ENCODE results near the gene MTX3. TPM values are rescaled to one million over a fixed set of nuclear protein-coding genes. Genes with fewer than 3 reads are reported as not detected.
A peak's percentile ranks its signal among the peaks of the same experiment; 100 is the strongest.

Gene MTX3
- total RNA-seq, 1 donor from 2014 or later, result 21.8 TPM

- no peak for DNase-seq
- H3K4me3 Mint-ChIP-seq (ENCODE audit: unreplicated experiment), result no peak overlapping the region
- no peaks in the 10 kb centered on the region for H3K9me3 Mint-ChIP-seq (ENCODE audit: unreplicated experiment)
- no peak overlapping the region for H3K27ac Mint-ChIP-seq (ENCODE audit: unreplicated experiment)
- H3K27me3 Mint-ChIP-seq (ENCODE audit: unreplicated experiment), result peaks cover 5% of the 10 kb centered on the region
- H3K36me3 Mint-ChIP-seq (ENCODE audit: unreplicated experiment), result no peaks in the 10 kb centered on the region
- TF ChIP-seq CTCF (IDR thresholded peaks at IDR 0.05; ENCODE audit: partially characterized antibody, unreplicated experiment), result no peak
- no peaks in the 10 kb centered on the region for H3K4me1 Mint-ChIP-seq (ENCODE audit: low read depth, unreplicated experiment)
These were observed 34.0 kb upstream of the MTX3 start for GRCh38 chr5:80025069-80025468.

GRCh38 chr5:80010754-80011392, 19.8 kb upstream of the MTX3 start:
- Mint-ChIP-seq H3K27ac (ENCODE audit: unreplicated experiment) (peak overlapping the region; percentile 70), H3K4me1 (ENCODE audit: low read depth, unreplicated experiment) (no peaks in the 10 kb centered on the region), H3K27me3 (ENCODE audit: unreplicated experiment) (peaks cover 3% of the 10 kb centered on the region), H3K9me3 (ENCODE audit: unreplicated experiment) (peaks cover 5% of the 10 kb centered on the region), H3K4me3 (ENCODE audit: unreplicated experiment) (no peak overlapping the region), H3K36me3 (ENCODE audit: unreplicated experiment) (peaks cover 36% of the 10 kb centered on the region)
- no peak for DNase-seq
- no peak for TF ChIP-seq CTCF (IDR thresholded peaks at IDR 0.05; ENCODE audit: partially characterized antibody, unreplicated experiment)

- no peak for DNase-seq
- TF ChIP-seq CTCF (IDR thresholded peaks at IDR 0.05; ENCODE audit: partially characterized antibody, unreplicated experiment), result no peak
- Mint-ChIP-seq H3K36me3 (ENCODE audit: unreplicated experiment) (peaks cover 30% of the 10 kb centered on the region), H3K27ac (ENCODE audit: unreplicated experiment) (no peak overlapping the region), H3K4me1 (ENCODE audit: low read depth, unreplicated experiment) (no peaks in the 10 kb centered on the region), H3K9me3 (ENCODE audit: unreplicated experiment) (peaks cover 5% of the 10 kb centered on the region), H3K27me3 (ENCODE audit: unreplicated experiment) (peaks cover 3% of the 10 kb centered on the region), H3K4me3 (ENCODE audit: unreplicated experiment) (no peak overlapping the region)
These were observed 18.1 kb upstream of the MTX3 start for GRCh38 chr5:80008995-80009765.

- Mint-ChIP-seq H3K9me3 (ENCODE audit: unreplicated experiment) (no peaks in the 10 kb centered on the region), H3K36me3 (ENCODE audit: unreplicated experiment) (peaks cover 11% of the 10 kb centered on the region), H3K4me1 (ENCODE audit: low read depth, unreplicated experiment) (peaks cover 2% of the 10 kb centered on the region), H3K27me3 (ENCODE audit: unreplicated experiment) (no peaks in the 10 kb centered on the region), H3K27ac (ENCODE audit: unreplicated experiment) (no peak overlapping the region), H3K4me3 (ENCODE audit: unreplicated experiment) (no peak overlapping the region)
- TF ChIP-seq CTCF (IDR thresholded peaks at IDR 0.05; ENCODE audit: partially characterized antibody, unreplicated experiment), result no peak
- no peak for DNase-seq
These were observed 11.6 kb upstream of the MTX3 start for GRCh38 chr5:80002677-80003076.

GRCh38 chr5:79999722-80000121, 8.7 kb upstream of the MTX3 start:
- peaks cover 2% of the 10 kb centered on the region for H3K4me1 Mint-ChIP-seq (ENCODE audit: low read depth, unreplicated experiment)
- TF ChIP-seq CTCF (IDR thresholded peaks at IDR 0.05; ENCODE audit: partially characterized antibody, unreplicated experiment), result no peak
- H3K27me3 Mint-ChIP-seq (ENCODE audit: unreplicated experiment), result no peaks in the 10 kb centered on the region
- no peak overlapping the region for H3K4me3 Mint-ChIP-seq (ENCODE audit: unreplicated experiment)
- no peaks in the 10 kb centered on the region for H3K9me3 Mint-ChIP-seq (ENCODE audit: unreplicated experiment)
- DNase-seq, result no peak
- peaks cover 6% of the 10 kb centered on the region for H3K36me3 Mint-ChIP-seq (ENCODE audit: unreplicated experiment)
- H3K27ac Mint-ChIP-seq (ENCODE audit: unreplicated experiment), result no peak overlapping the region
